H1 (cell line): ENCODE data around the gene RYR3. TPM values are rescaled to one million over a fixed set of nuclear protein-coding genes. Genes with fewer than 3 reads are reported as not detected.

Source experiments
- CTCF ChIA-PET: fragments of 300-600 bp; sonication (Branson Sonifier 250); formaldehyde crosslinking; loops from one replicate; lab custom pipeline; 2021; ENCODE audit not compliant: partially characterized antibody; lab: Charles Lee
- POLR2A ChIA-PET: fragments of 300-600 bp; sonication (Branson Sonifier 250); formaldehyde crosslinking; loops from one replicate; lab custom pipeline; 2021; ENCODE audit warnings: inconsistent platforms; ENCODE audit not compliant: partially characterized antibody; lab: Charles Lee
- DNase-seq, 2 experiments: peaks; one replicate each; pipeline versions ENCODE4 v3.0.0 to v3.0.0-alpha.2; 2010 to 2022; ENCODE audit warnings: low spot score in 2 of 2, low read depth in 1 of 2, mixed read lengths in 1 of 2
- FAIRE-seq: peaks from 2 replicates; lab custom pipeline; 2011; peaks lifted over from hg19 to GRCh38; lab: Jason Lieb, UNC
- H2AFZ ChIP-seq: 2 replicates; pipeline ENCODE4 v1.8.1; 2012; ENCODE audit warnings: low read length, inconsistent platforms
- H2AK5ac ChIP-seq: 2 replicates; pipeline ENCODE4 v1.6.1; 2013; ENCODE audit warnings: low read depth, low read length
- H2BK120ac ChIP-seq: replicated peaks from 2 replicates; pipeline ENCODE3; 2013; ENCODE audit warnings: low read depth, low read length, inconsistent platforms
- H2BK12ac ChIP-seq: 2 replicates; pipeline ENCODE4 v1.6.1; 2013; ENCODE audit warnings: low read depth, low read length
- H2BK15ac ChIP-seq: 2 replicates; pipeline ENCODE4 v1.6.1; 2013; ENCODE audit warnings: low read length
- H2BK20ac ChIP-seq: 2 replicates; pipeline ENCODE4 v1.6.1; 2013; ENCODE audit warnings: low read length
- H2BK5ac ChIP-seq: 2 replicates; pipeline ENCODE4 v1.6.1; 2013; ENCODE audit warnings: low read depth, low read length
- H3K14ac ChIP-seq: 2 replicates; pipeline ENCODE4 v1.6.1; 2013; ENCODE audit warnings: inconsistent platforms; ENCODE audit not compliant: insufficient read length
- H3K18ac ChIP-seq: 2 replicates; pipeline ENCODE4 v1.6.1; 2013; ENCODE audit warnings: low read length; ENCODE audit errors: extremely low read depth
- H3K23ac ChIP-seq: 2 replicates; pipeline ENCODE4 v1.6.1; 2013; ENCODE audit warnings: inconsistent platforms; ENCODE audit not compliant: insufficient read length
- H3K23me2 ChIP-seq: 2 replicates; pipeline ENCODE4 v1.6.1; 2013; ENCODE audit warnings: low read depth, low read length
- H3K27ac ChIP-seq: 2 replicates; pipeline ENCODE4 v1.6.1; 2011; ENCODE audit warnings: low read depth, low read length, inconsistent platforms
- H3K27me3 ChIP-seq, 4 experiments: replicated peaks in 1 of 4; 1 replicate in 1 of 4; 2 replicates in 3 of 4; pipeline versions ENCODE4 v1.6.1 to v1.8.1; 2011 to 2013; ENCODE audit warnings: low read length in 3 of 4, mild to moderate bottlenecking in 3 of 4, inconsistent platforms in 2 of 4, mixed read lengths in 2 of 4, moderate library complexity in 1 of 4; ENCODE audit not compliant: control insufficient read depth in 3 of 4, insufficient read depth in 3 of 4; ENCODE audit errors: extremely low read depth in 1 of 4
- H3K36me3 ChIP-seq, 4 experiments: 2 replicates each; pipeline versions ENCODE4 v1.6.1 to v1.8.1; 2011 to 2013; ENCODE audit warnings: mild to moderate bottlenecking in 4 of 4, low read length in 3 of 4, moderate library complexity in 2 of 4, control low read depth in 1 of 4, inconsistent platforms in 1 of 4; ENCODE audit not compliant: insufficient read depth in 4 of 4, control insufficient read depth in 2 of 4
- H3K4ac ChIP-seq: replicated peaks from 2 replicates; pipeline ENCODE3; 2013; ENCODE audit warnings: low read length, low read depth, mixed read lengths, inconsistent platforms; ENCODE audit not compliant: insufficient read length
- H3K4me1 ChIP-seq, 4 experiments: replicated peaks in 1 of 4; 1 replicate in 1 of 4; 2 replicates in 3 of 4; pipeline versions ENCODE4 v1.6.1 to v1.8.1; 2011 to 2013; ENCODE audit warnings: low read length in 3 of 4, inconsistent platforms in 2 of 4, mixed read lengths in 1 of 4; ENCODE audit not compliant: insufficient read depth in 4 of 4, control insufficient read depth in 3 of 4
- H3K4me2 ChIP-seq, 2 experiments: 2 replicates each; pipeline versions ENCODE4 v1.6.1 to v1.8.1; 2011 to 2013; ENCODE audit warnings: low read depth in 2 of 2, low read length in 2 of 2, control low read depth in 1 of 2, inconsistent platforms in 1 of 2, mild to moderate bottlenecking in 1 of 2; ENCODE audit not compliant: insufficient read depth in 1 of 2
- H3K4me3 ChIP-seq, 4 experiments: fragments of 200-600, 300-600 bp in 1 of 4; sonication (generic), shearing (Covaris generic), sonication (Bioruptor Twin) in 1 of 4; 2 replicates each; pipeline versions ENCODE4 v1.5.1 to v1.8.1; 2011 to 2016; ENCODE audit warnings: low read length in 4 of 4, low read depth in 3 of 4, control low read depth in 2 of 4, inconsistent platforms in 2 of 4, mild to moderate bottlenecking in 2 of 4, mixed read lengths in 1 of 4, moderate library complexity in 1 of 4; ENCODE audit not compliant: insufficient read depth in 2 of 4; ENCODE audit errors: extremely low read depth in 1 of 4
- H3K56ac ChIP-seq: replicated peaks from 2 replicates; pipeline ENCODE3; 2013; ENCODE audit warnings: low read depth, mild to moderate bottlenecking, mixed read lengths, low read length, inconsistent platforms; ENCODE audit not compliant: insufficient read length
- H3K79me1 ChIP-seq: 2 replicates; pipeline ENCODE4 v1.6.1; 2013; ENCODE audit warnings: low read depth, low read length, control low read depth
- H3K79me2 ChIP-seq, 2 experiments: 2 replicates each; pipeline versions ENCODE4 v1.6.1 to v1.8.1; 2012 to 2013; ENCODE audit warnings: low read length in 2 of 2, mild to moderate bottlenecking in 2 of 2, inconsistent platforms in 1 of 2; ENCODE audit not compliant: insufficient read depth in 2 of 2, control insufficient read depth in 1 of 2
- H3K9ac ChIP-seq, 4 experiments: replicated peaks in 1 of 4; 1 replicate in 1 of 4; 2 replicates in 3 of 4; pipeline versions ENCODE4 v1.6.1 to v1.8.1; 2011 to 2013; ENCODE audit warnings: low read depth in 3 of 4, low read length in 3 of 4, control low read depth in 2 of 4, mild to moderate bottlenecking in 2 of 4, moderate library complexity in 2 of 4, inconsistent platforms in 1 of 4; ENCODE audit errors: extremely low read depth in 1 of 4
- H3K9me3 ChIP-seq, 2 experiments: 2 replicates each; pipeline versions ENCODE4 v1.6.1 to v1.8.1; 2012 to 2013; ENCODE audit warnings: mild to moderate bottlenecking in 2 of 2, moderate library complexity in 2 of 2, control low read depth in 1 of 2, inconsistent platforms in 1 of 2, low read depth in 1 of 2, low read length in 1 of 2, mixed read lengths in 1 of 2; ENCODE audit not compliant: insufficient read depth in 2 of 2
- H4K20me1 ChIP-seq, 2 experiments: replicated peaks in 1 of 2; 2 replicates each; pipeline versions ENCODE3 to v1.8.1; 2011 to 2013; ENCODE audit warnings: inconsistent platforms in 2 of 2, low read length in 2 of 2, mild to moderate bottlenecking in 1 of 2; ENCODE audit not compliant: insufficient read depth in 2 of 2, control insufficient read depth in 1 of 2
- H4K5ac ChIP-seq: 2 replicates; pipeline ENCODE4 v1.6.1; 2013; ENCODE audit warnings: low read length, low read depth, mixed read lengths, inconsistent platforms; ENCODE audit not compliant: insufficient read length
- H4K8ac ChIP-seq: 2 replicates; pipeline ENCODE4 v1.8.0; 2013; ENCODE audit warnings: mild to moderate bottlenecking, moderate library complexity, low read length, inconsistent platforms; ENCODE audit not compliant: insufficient read depth; ENCODE audit errors: extremely low read depth
- H4K91ac ChIP-seq: replicated peaks from 2 replicates; pipeline ENCODE3; 2013; ENCODE audit warnings: low read length, mixed read lengths, inconsistent platforms; ENCODE audit not compliant: insufficient read length
- BACH1 ChIP-seq: IDR thresholded peaks from 2 replicates; pipeline ENCODE4 v1.6.1; 2012; ENCODE audit warnings: low read length, improper control_type of control experiment
- MAFK ChIP-seq: IDR thresholded peaks from 2 replicates; pipeline ENCODE4 v1.6.1; 2012; ENCODE audit warnings: low read depth, mild to moderate bottlenecking, improper control_type of control experiment, low read length
- POLR2A ChIP-seq, 2 experiments: IDR thresholded peaks; 1 replicate in 1 of 2; 2 replicates in 1 of 2; pipeline ENCODE4 v1.6.1; 2011; ENCODE audit warnings: low read depth in 2 of 2, low read length in 2 of 2, mild to moderate bottlenecking in 2 of 2; ENCODE audit errors: control extremely low read depth in 1 of 2
- whole genome bisulfite sequencing, 2 experiments: shearing (Covaris generic) in 1 of 2; methylation state at CpG; one replicate each; pipeline versions ENCODE4 v1.1.6 to v1.1.7; 2013 to 2015; ENCODE audit warnings: low lambda C conversion rate in 2 of 2, mixed read lengths in 2 of 2, inconsistent platforms in 1 of 2, low coverage in 1 of 2, missing lambda C conversion rate in 1 of 2; ENCODE audit not compliant: insufficient replicate concordance in 2 of 2, insufficient coverage in 1 of 2, insufficient read length in 1 of 2; ENCODE audit errors: extremely low coverage in 1 of 2, missing lambda C conversion rate in 1 of 2; 5-methylcytosine and 5-hydroxymethylcytosine counted together
- polyA plus RNA-seq, 7 experiments: library from polyadenylated mRNA; depleted of rRNA in 3 of 7; stranded (reverse) in 5 of 7; unstranded in 2 of 7; fragments of >200 nt in 5 of 7; fragments of 200-250 nt in 2 of 7; gene quantifications; 1 replicate in 5 of 7; 2 replicates in 1 of 7; 4 replicates in 1 of 7; pipeline versions ENCODE4 v1.2.1 to v1.2.3, GENCODE V29; 2011 to 2013; ENCODE audit warnings: missing spikeins in 2 of 7, mixed read lengths in 2 of 7
- total RNA-seq: library from RNA; stranded (reverse); fragmentation: NEBNext Ultra II Directional; extraction: Animal tissue kit (Norgen Biotek cat#: 25700); gene quantifications from 2 replicates; pipeline ENCODE4 v1.2.1, GENCODE V29; 2021

The RYR3 gene
- total and polyA plus RNA-seq, 2 of the 8 experiments (the other 6 are each of a cell fraction or from before 2014, with no cell fraction given), result 0.33 to 3.4 TPM

GRCh38 chr15:33533197-33533596, 222.4 kb downstream of the RYR3 start:
- Histone ChIP-seq H3K79me1 (no peaks in the 10 kb centered on the region), H2AFZ (no peak overlapping the region), H3K27me3 (no peaks in the 10 kb centered on the region), H3K4me3 (no peak overlapping the region), H3K9ac (no peak overlapping the region), H3K18ac (no peak overlapping the region), H4K20me1 (no peaks in the 10 kb centered on the region), H4K91ac (no peak overlapping the region), H2AK5ac (no peak overlapping the region), H3K4me2 (no peak overlapping the region), H3K27ac (no peak overlapping the region), H3K9me3 (no peaks in the 10 kb centered on the region), H3K36me3 (no peaks in the 10 kb centered on the region), H3K14ac (no peak overlapping the region), H3K4ac (no peak overlapping the region), H3K79me2 (no peaks in the 10 kb centered on the region), H2BK15ac (no peak overlapping the region), H2BK12ac (no peak overlapping the region), H2BK20ac (no peak overlapping the region), H3K23me2 (no peaks in the 10 kb centered on the region), H4K5ac (no peak overlapping the region), H2BK5ac (no peak overlapping the region), H4K8ac (no peak overlapping the region), H3K56ac (no peak overlapping the region), H3K23ac (no peak overlapping the region), H2BK120ac (no peak overlapping the region), H3K4me1 (no peaks in the 10 kb centered on the region)
- TF ChIP-seq MAFK (0 out of 2 replicates have a peak, but pooled peaks have one; percentile 54), BACH1 (peak; percentile 66), POLR2A (IDR thresholded peaks at IDR 0.05; ENCODE audit: control extremely low read depth in 1 of 2, low read depth in 2 of 2, low read length in 2 of 2) (no peak)
- WGBS, 2 experiments, result 94% methylated on average over 4 of the region's 4 CpGs; no CpG with 5 or more reads in 1 of the 2 experiments
- FAIRE-seq, result no peak
- CTCF ChIA-PET, result no interaction called here
- POLR2A ChIA-PET, result no interaction called here
- DNase-seq, result no peak
